ENCODE results near the gene VWA3A.
"Not testable (repeated sequence)": the region's sequence is repeated elsewhere in the genome, so short reads cannot be mapped to it uniquely, and the experiment has no call there.

The VWA3A gene

GRCh38 chr16:22092143-22092933, at the start of gene VWA3A:
Gene VWA3A (plus strand): TSS chr16:22092541. CDS start chr16:22092638, 97 bp downstream.
- no peak for DNase-seq

GRCh38 chr16:22043882-22044281, 48.5 kb upstream of the VWA3A start:
- DNase-seq, result not testable (repeated sequence)

GRCh38 chr16:22045888-22046287, 46.5 kb upstream of the VWA3A start:
- DNase-seq, result not testable (repeated sequence)

- DNase-seq, result no peak
Observed at GRCh38 chr16:22050963-22051362, 41.4 kb upstream of the VWA3A start.

GRCh38 chr16:22052980-22053379, 39.4 kb upstream of the VWA3A start:
- no peak for DNase-seq

GRCh38 chr16:22053921-22054341, 38.4 kb upstream of the VWA3A start:
- DNase-seq, result no peak

GRCh38 chr16:22054847-22055590, 37.3 kb upstream of the VWA3A start:
- DNase-seq, result no peak

- no peak for DNase-seq
Observed at GRCh38 chr16:22055881-22056280, 36.5 kb upstream of the VWA3A start.

GRCh38 chr16:22063888-22064467, 28.4 kb upstream of the VWA3A start:
- no peak for DNase-seq

- DNase-seq, result no peak
Observed at GRCh38 chr16:22065252-22065651, 27.1 kb upstream of the VWA3A start.

GRCh38 chr16:22070361-22071330, 21.7 kb upstream of the VWA3A start:
- no peak for DNase-seq

- no peak for DNase-seq
Observed at GRCh38 chr16:22071331-22071910, 20.9 kb upstream of the VWA3A start.

GRCh38 chr16:22073350-22073749, 19.0 kb upstream of the VWA3A start:
- DNase-seq, result no peak

GRCh38 chr16:22075043-22075757, 17.1 kb upstream of the VWA3A start:
- no peak for DNase-seq

- DNase-seq, result no peak
Observed at GRCh38 chr16:22075776-22076175, 16.6 kb upstream of the VWA3A start.

- DNase-seq, result peak; percentile 86
Observed at GRCh38 chr16:22077700-22078313, 14.5 kb upstream of the VWA3A start.

- DNase-seq, result no peak
Observed at GRCh38 chr16:22078656-22079055, 13.7 kb upstream of the VWA3A start.

GRCh38 chr16:22081050-22081449, 11.3 kb upstream of the VWA3A start:
- no peak for DNase-seq

- DNase-seq, result no peak
Observed at GRCh38 chr16:22086440-22086839, 5.9 kb upstream of the VWA3A start.

GRCh38 chr16:22088642-22089041, 3.7 kb upstream of the VWA3A start:
- no peak for DNase-seq

- no peak for DNase-seq
Observed at GRCh38 chr16:22089910-22090309, 2.4 kb upstream of the VWA3A start.

Data from activated CD8-positive, alpha-beta memory T cell treated with anti-CD3 and anti-CD28 coated beads, Interleukin-2, amount 50 U/mL, for 48 hours (primary cell).